GM21447 (cell line): ENCODE results near the gene MEX3A.
"Not testable (repeated sequence)": the region's sequence is repeated elsewhere in the genome, so short reads cannot be mapped to it uniquely, and the experiment has no call there.

ENCODE experiments used
- ATAC-seq: cut with Tn5 transposase; IDR thresholded peaks from one replicate; pipeline ENCODE4 v1.9.1; 2021; ENCODE audit not compliant: unreplicated experiment

MEX3A gene

GRCh38 chr1:156060937-156061636 is 21.2 kb downstream of the MEX3A start, which contains the start of gene RAB25:
Gene RAB25 (plus strand): TSS chr1:156061160. CDS start chr1:156061401, 241 bp downstream.
- ATAC-seq: no peak

- ATAC-seq: no peak
Measured at GRCh38 chr1:156056326-156056849, 25.9 kb downstream of the MEX3A start.

- ATAC-seq: no peak
Measured at GRCh38 chr1:156055281-156056048, 26.8 kb downstream of the MEX3A start.

- ATAC-seq: peak; percentile 72
Measured at GRCh38 chr1:156054500-156055280, 27.6 kb downstream of the MEX3A start, which contains the start of gene LAMTOR2. Gene LAMTOR2 (plus strand): TSS chr1:156054782. CDS start chr1:156054890, 108 bp downstream.

- peak; percentile 31 for ATAC-seq
Measured at GRCh38 chr1:156053768-156054499, 28.3 kb downstream of the MEX3A start, which contains the start of gene UBQLN4. Gene UBQLN4 (minus strand): TSS chr1:156053798. CDS start chr1:156053701, 97 bp downstream.

GRCh38 chr1:156052862-156053767 is 29.1 kb downstream of the MEX3A start:
- no peak for ATAC-seq

- no peak for ATAC-seq
Measured at GRCh38 chr1:156051011-156051725, 31.1 kb downstream of the MEX3A start.

GRCh38 chr1:156050376-156050775 is 31.9 kb downstream of the MEX3A start:
- no peak for ATAC-seq

GRCh38 chr1:156048663-156049258 is 33.5 kb downstream of the MEX3A start:
- no peak for ATAC-seq

- no peak for ATAC-seq
Measured at GRCh38 chr1:156045076-156045475, 37.2 kb downstream of the MEX3A start.

GRCh38 chr1:156042828-156043227 is 39.4 kb downstream of the MEX3A start:
- ATAC-seq: no peak

GRCh38 chr1:156034991-156035390 is 47.3 kb downstream of the MEX3A start:
- ATAC-seq: not testable (repeated sequence)

GRCh38 chr1:156033011-156033410 is 49.3 kb downstream of the MEX3A start:
- no peak for ATAC-seq

- ATAC-seq: no peak
Measured at GRCh38 chr1:156026588-156026987, 55.7 kb downstream of the MEX3A start.

GRCh38 chr1:156025876-156026275 is 56.4 kb downstream of the MEX3A start:
- no peak for ATAC-seq

- ATAC-seq: no peak
Measured at GRCh38 chr1:156024801-156025200, 57.5 kb downstream of the MEX3A start.
